Left ventricle myocardium inferior (tissue), 1 donor: ENCODE measurements around the gene MBD3. TPM values are rescaled to one million over a fixed set of nuclear protein-coding genes. Genes with fewer than 3 reads are reported as not detected.

ENCODE experiments used
- DNase-seq: peaks from one replicate; pipeline ENCODE4 v3.0.0-alpha.2; 2020
- H3K27ac ChIP-seq: fragments of 200-600 bp; replicated peaks from 2 replicates; pipeline ENCODE4 v1.8.0; 2021
- H3K27me3 ChIP-seq: fragments of 200-600 bp; 2 replicates; pipeline ENCODE4 v1.8.0; 2021; ENCODE audit warnings: low read depth
- H3K36me3 ChIP-seq: fragments of 200-600 bp; 2 replicates; pipeline ENCODE4 v1.8.0; 2021
- H3K4me1 ChIP-seq: fragments of 200-600 bp; 2 replicates; pipeline ENCODE4 v1.8.0; 2021
- H3K4me3 ChIP-seq: fragments of 200-600 bp; 2 replicates; pipeline ENCODE4 v1.8.0; 2021; ENCODE audit warnings: mild to moderate bottlenecking, moderate library complexity
- H3K9me3 ChIP-seq: fragments of 200-600 bp; replicated peaks from 2 replicates; pipeline ENCODE4 v1.8.0; 2021
- CTCF ChIP-seq: fragments of 200-600 bp; IDR thresholded peaks from 2 replicates; pipeline ENCODE4 v1.8.0; 2021; ENCODE audit warnings: antibody characterized with exemption, mild to moderate bottlenecking, borderline replicate concordance
- intact Hi-C: fragments of 100-400 bp; cut with micrococcal nuclease; formaldehyde crosslinking; loops from one replicate; pipeline ENCODE4 v1.11.0; 2022
- total RNA-seq: library from RNA; stranded (reverse); fragmentation: NEBNext Ultra II Directional; extraction: Animal tissue kit (Norgen Biotek cat#: 25700); gene quantifications from one replicate; pipeline ENCODE4 v1.2.1, GENCODE V29; 2021
- donor health status: DM: no; HTN: yes; CAD: no; lungs with severe emphysema.

The MBD3 gene
- total RNA-seq, 1 donor from 2014 or later, result 48.6 TPM

GRCh38 chr19:1567848-1568227 lies 24.8 kb downstream of the MBD3 start:
- no peak overlapping the region for H3K27ac ChIP-seq
- no peaks in the 10 kb centered on the region for H3K27me3 ChIP-seq
- DNase-seq, result no peak
- peaks cover 25% of the 10 kb centered on the region for H3K4me1 ChIP-seq
- no peaks in the 10 kb centered on the region for H3K9me3 ChIP-seq
- H3K4me3 ChIP-seq, result peak overlapping the region; percentile 84
- intact Hi-C loops, result no loop called here
- no peak for TF ChIP-seq CTCF
- no peaks in the 10 kb centered on the region for H3K36me3 ChIP-seq

- Histone ChIP-seq H3K36me3 (no peaks in the 10 kb centered on the region), H3K4me3 (peak overlapping the region; percentile 84), H3K27me3 (no peaks in the 10 kb centered on the region), H3K9me3 (no peaks in the 10 kb centered on the region), H3K4me1 (peaks cover 25% of the 10 kb centered on the region), H3K27ac (peak overlapping the region; percentile 87)
- TF ChIP-seq CTCF, result no peak
- peak; percentile 47 for DNase-seq
- intact Hi-C loops, result no loop called here
Observed at GRCh38 chr19:1567116-1567847, 25.4 kb downstream of the MBD3 start.

GRCh38 chr19:1566392-1567115 lies 26.1 kb downstream of the MBD3 start:
- no peaks in the 10 kb centered on the region for H3K36me3 ChIP-seq
- intact Hi-C loops, result no loop called here

GRCh38 chr19:1563251-1563650 lies 29.4 kb downstream of the MBD3 start:
- no peak for DNase-seq
- no peak overlapping the region for H3K27ac ChIP-seq
- no peak for TF ChIP-seq CTCF
- H3K4me1 ChIP-seq, result peaks cover 31% of the 10 kb centered on the region
- H3K4me3 ChIP-seq, result no peak overlapping the region
- intact Hi-C loops, result no loop called here
- no peaks in the 10 kb centered on the region for H3K27me3 ChIP-seq
- H3K9me3 ChIP-seq, result no peaks in the 10 kb centered on the region
- H3K36me3 ChIP-seq, result no peaks in the 10 kb centered on the region

More at GRCh38 chr19:1566392-1567115, 26.1 kb downstream of the MBD3 start:
- H3K27ac ChIP-seq, result peak overlapping the region; percentile 87
- no peaks in the 10 kb centered on the region for H3K9me3 ChIP-seq
- peaks cover 25% of the 10 kb centered on the region for H3K4me1 ChIP-seq
- no peaks in the 10 kb centered on the region for H3K27me3 ChIP-seq
- H3K4me3 ChIP-seq, result peak overlapping the region; percentile 84
- no peak for TF ChIP-seq CTCF
- DNase-seq, result peak; percentile 68

GRCh38 chr19:1561236-1561842 lies 31.3 kb downstream of the MBD3 start:
- no peak for TF ChIP-seq CTCF
- no peaks in the 10 kb centered on the region for H3K9me3 ChIP-seq
- no peak overlapping the region for H3K4me3 ChIP-seq
- peaks cover 20% of the 10 kb centered on the region for H3K4me1 ChIP-seq
- no peak for DNase-seq
- intact Hi-C loops, result no loop called here
- H3K27me3 ChIP-seq, result no peaks in the 10 kb centered on the region
- peaks cover 3% of the 10 kb centered on the region for H3K36me3 ChIP-seq
- H3K27ac ChIP-seq, result no peak overlapping the region
